ENCODE measurements around the gene KIAA1614.

GRCh38 chr1:180937624-180938225 lies 25.0 kb downstream of the KIAA1614 start:
- no peak for TF ChIP-seq POLR2AphosphoS5 (IDR thresholded peaks at IDR 0.05; ENCODE audit: low read depth, low read length)
- no peak for TF ChIP-seq POLR2A (IDR thresholded peaks at IDR 0.05; ENCODE audit: low read depth, low read length)
- TF ChIP-seq TAF1 (IDR thresholded peaks at IDR 0.05; ENCODE audit: borderline replicate concordance, low read depth, low read length): no peak

Measured in GM12892 (cell line).